Urinary bladder (tissue), 4 donors: ENCODE measurements around the gene QSOX1. TPM values are rescaled to one million over a fixed set of nuclear protein-coding genes. Genes with fewer than 3 reads are reported as not detected.

Experiments
- DNase-seq: peaks from one replicate; pipeline ENCODE4 v3.0.0-alpha.2; 2015; ENCODE audit errors: extremely low spot score
- H3K27ac ChIP-seq: one replicate; pipeline ENCODE4 v1.5.1; 2013; ENCODE audit warnings: low read depth, mild to moderate bottlenecking, moderate library complexity
- H3K36me3 ChIP-seq: one replicate; pipeline ENCODE4 v1.6.1; 2013; ENCODE audit warnings: mild to moderate bottlenecking, moderate library complexity; ENCODE audit not compliant: insufficient read depth
- H3K4me1 ChIP-seq: one replicate; pipeline ENCODE4 v1.6.1; 2013; ENCODE audit warnings: mild to moderate bottlenecking, moderate library complexity; ENCODE audit not compliant: insufficient read depth
- H3K4me3 ChIP-seq: one replicate; pipeline ENCODE4 v1.5.1; 2013; ENCODE audit warnings: low read depth, low read length
- WGBS: extraction: QIAGEN DNeasy Blood & Tissue Kit; methylation state at CpG from one replicate; pipeline ENCODE4 v1.1.7; 2013; 5-methylcytosine and 5-hydroxymethylcytosine counted together
- polyA plus RNA-seq: library from polyadenylated mRNA; stranded (reverse); fragments of 200-250 nt; gene quantifications from one replicate; pipeline ENCODE4 v1.2.3, GENCODE V29; 2013
- total RNA-seq: library from RNA; depleted of rRNA; stranded (reverse); fragments of >200 nt; gene quantifications from one replicate; pipeline ENCODE4 v1.2.3, GENCODE V29; 2014
- donor health status: healthy with polysubstance abuse.
- donor health status: healthy.

The QSOX1 gene
- total and polyA plus RNA-seq, 2 donors, result 137 to 217 TPM

- WGBS, result 14% methylated on average over 7 of the region's 7 CpGs
- Histone ChIP-seq H3K27ac (no peak overlapping the region), H3K36me3 (no peaks in the 10 kb centered on the region), H3K4me3 (no peak overlapping the region), H3K4me1 (no peaks in the 10 kb centered on the region)
- DNase-seq, result no peak
These were observed 83.3 kb downstream of the QSOX1 start for GRCh38 chr1:180237869-180238476.

GRCh38 chr1:180238675-180239074, 84.0 kb downstream of the QSOX1 start:
- H3K4me1 ChIP-seq, result no peaks in the 10 kb centered on the region
- H3K27ac ChIP-seq, result no peak overlapping the region
- no peaks in the 10 kb centered on the region for H3K36me3 ChIP-seq
- WGBS, result 20% methylated on average over 7 of the region's 7 CpGs
- H3K4me3 ChIP-seq, result no peak overlapping the region
- DNase-seq, result no peak

GRCh38 chr1:180239145-180240096, 84.8 kb downstream of the QSOX1 start:
- Histone ChIP-seq H3K27ac (no peak overlapping the region), H3K4me3 (no peak overlapping the region), H3K4me1 (no peaks in the 10 kb centered on the region), H3K36me3 (no peaks in the 10 kb centered on the region)
- 9% methylated on average over 10 of the region's 10 CpGs for WGBS
- no peak for DNase-seq

DNA sequence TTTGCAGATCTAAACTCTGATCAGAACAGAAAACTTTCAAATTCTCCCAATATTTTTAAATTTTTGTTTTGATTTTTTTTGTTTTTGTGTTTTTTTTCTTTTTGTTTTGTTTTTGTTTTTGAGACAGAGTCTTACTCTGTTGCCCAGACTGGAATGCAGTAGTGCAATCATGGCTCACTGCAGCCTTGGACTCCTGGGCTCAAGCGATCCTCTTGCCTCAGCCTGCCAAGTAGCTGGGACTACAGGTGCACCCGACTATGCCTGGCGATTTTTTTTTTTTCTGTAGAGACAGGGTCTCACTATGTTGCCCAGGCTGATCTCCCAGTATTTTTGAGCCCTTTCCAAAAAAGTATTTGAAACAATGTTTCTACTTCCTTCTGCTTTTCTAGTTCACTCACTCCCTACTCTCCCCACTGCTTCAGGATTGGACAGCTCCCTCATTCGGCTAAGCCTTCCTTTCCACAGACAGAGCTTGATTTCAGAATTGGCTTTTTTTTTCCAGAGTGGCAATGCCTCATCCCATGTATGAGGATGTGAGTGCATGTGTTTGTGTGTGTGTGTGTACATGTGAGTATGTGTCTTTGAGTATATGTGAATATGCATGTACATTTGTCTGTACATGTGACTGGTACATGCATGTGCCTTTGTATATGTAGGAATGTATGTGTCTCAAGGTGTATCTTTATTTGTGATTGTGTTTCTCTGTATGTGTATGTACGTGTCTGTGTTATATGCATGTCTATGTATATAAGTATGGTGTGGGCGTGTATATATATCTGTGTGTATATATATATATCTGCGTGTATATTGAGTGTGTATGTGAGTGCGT, 87.3 kb downstream of the QSOX1 start:
- no peak for DNase-seq
- H3K27ac ChIP-seq, result no peak overlapping the region
- 71% methylated on average over 8 of the region's 8 CpGs for WGBS
- H3K36me3 ChIP-seq, result no peaks in the 10 kb centered on the region
- H3K4me3 ChIP-seq, result no peak overlapping the region
- H3K4me1 ChIP-seq, result no peaks in the 10 kb centered on the region

GRCh38 chr1:180243517-180244221, 89.0 kb downstream of the QSOX1 start:
- H3K27ac ChIP-seq, result no peak overlapping the region
- no peak overlapping the region for H3K4me3 ChIP-seq
- 88% methylated on average over 11 of the region's 11 CpGs for WGBS
- no peaks in the 10 kb centered on the region for H3K36me3 ChIP-seq
- H3K4me1 ChIP-seq, result no peaks in the 10 kb centered on the region
- DNase-seq, result no peak

DNA sequence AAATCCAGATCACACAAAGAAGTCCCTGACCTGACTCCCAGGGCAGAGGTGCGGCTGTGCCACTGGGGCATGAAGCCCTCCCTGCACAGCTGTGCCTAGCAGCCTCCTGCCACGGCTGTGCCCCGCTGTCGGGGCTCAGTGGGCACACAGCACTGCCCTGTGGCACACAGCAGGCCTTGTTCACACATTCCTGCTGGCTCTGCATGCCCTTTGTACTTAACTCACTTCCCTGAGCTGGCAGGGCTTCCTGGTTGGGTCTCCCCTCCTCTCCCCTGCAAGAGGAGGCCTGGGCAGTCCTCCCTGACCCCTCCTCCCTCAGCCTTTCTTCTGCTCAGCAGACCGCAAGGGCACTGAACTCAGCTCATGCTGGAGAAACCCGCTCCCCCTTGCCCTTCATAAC, 90.2 kb downstream of the QSOX1 start:
- no peak for DNase-seq
- 81% methylated on average over 6 of the region's 6 CpGs for WGBS
- no peaks in the 10 kb centered on the region for H3K36me3 ChIP-seq
- H3K4me3 ChIP-seq, result no peak overlapping the region
- H3K4me1 ChIP-seq, result no peaks in the 10 kb centered on the region
- no peak overlapping the region for H3K27ac ChIP-seq

DNA sequence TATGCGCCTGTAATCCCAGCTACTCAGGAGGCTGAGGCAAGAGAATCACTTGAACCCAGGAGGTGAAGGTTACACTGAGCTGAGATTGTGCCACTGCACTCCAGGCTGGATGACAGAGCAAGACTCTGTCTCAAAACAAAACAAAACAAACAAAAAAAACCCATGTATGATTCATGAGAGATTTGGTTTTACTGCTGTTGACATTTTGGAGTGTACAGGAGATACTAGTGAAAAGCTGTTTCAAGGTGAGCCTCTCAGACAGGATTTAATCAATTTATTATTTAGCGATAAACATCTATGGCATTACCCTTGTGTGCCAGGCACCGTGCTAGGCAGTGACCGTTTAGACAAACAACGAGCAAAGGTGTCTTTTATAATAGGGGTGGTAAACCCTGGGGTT, 91.9 kb downstream of the QSOX1 start:
- DNase-seq, result no peak
- 86% methylated on average over 5 of the region's 5 CpGs for WGBS
- Histone ChIP-seq H3K27ac (no peak overlapping the region), H3K4me1 (no peaks in the 10 kb centered on the region), H3K4me3 (no peak overlapping the region), H3K36me3 (no peaks in the 10 kb centered on the region)

GRCh38 chr1:180247061-180247460, 92.4 kb downstream of the QSOX1 start:
- no peak for DNase-seq
- Histone ChIP-seq H3K4me3 (no peak overlapping the region), H3K27ac (no peak overlapping the region), H3K36me3 (no peaks in the 10 kb centered on the region), H3K4me1 (no peaks in the 10 kb centered on the region)
- WGBS, result 91% methylated on average over 3 of the region's 3 CpGs

GRCh38 chr1:180247580-180247979, 92.9 kb downstream of the QSOX1 start:
- WGBS, result 93% methylated on average over 4 of the region's 4 CpGs
- no peak for DNase-seq
- H3K4me3 ChIP-seq, result no peak overlapping the region
- H3K27ac ChIP-seq, result no peak overlapping the region
- H3K36me3 ChIP-seq, result no peaks in the 10 kb centered on the region
- H3K4me1 ChIP-seq, result no peaks in the 10 kb centered on the region

- Histone ChIP-seq H3K27ac (no peak overlapping the region), H3K4me1 (no peaks in the 10 kb centered on the region), H3K4me3 (no peak overlapping the region), H3K36me3 (no peaks in the 10 kb centered on the region)
- WGBS, result 95% methylated on average over 7 of the region's 7 CpGs
- no peak for DNase-seq
These were observed 93.5 kb downstream of the QSOX1 start for GRCh38 chr1:180248176-180248575.

DNA sequence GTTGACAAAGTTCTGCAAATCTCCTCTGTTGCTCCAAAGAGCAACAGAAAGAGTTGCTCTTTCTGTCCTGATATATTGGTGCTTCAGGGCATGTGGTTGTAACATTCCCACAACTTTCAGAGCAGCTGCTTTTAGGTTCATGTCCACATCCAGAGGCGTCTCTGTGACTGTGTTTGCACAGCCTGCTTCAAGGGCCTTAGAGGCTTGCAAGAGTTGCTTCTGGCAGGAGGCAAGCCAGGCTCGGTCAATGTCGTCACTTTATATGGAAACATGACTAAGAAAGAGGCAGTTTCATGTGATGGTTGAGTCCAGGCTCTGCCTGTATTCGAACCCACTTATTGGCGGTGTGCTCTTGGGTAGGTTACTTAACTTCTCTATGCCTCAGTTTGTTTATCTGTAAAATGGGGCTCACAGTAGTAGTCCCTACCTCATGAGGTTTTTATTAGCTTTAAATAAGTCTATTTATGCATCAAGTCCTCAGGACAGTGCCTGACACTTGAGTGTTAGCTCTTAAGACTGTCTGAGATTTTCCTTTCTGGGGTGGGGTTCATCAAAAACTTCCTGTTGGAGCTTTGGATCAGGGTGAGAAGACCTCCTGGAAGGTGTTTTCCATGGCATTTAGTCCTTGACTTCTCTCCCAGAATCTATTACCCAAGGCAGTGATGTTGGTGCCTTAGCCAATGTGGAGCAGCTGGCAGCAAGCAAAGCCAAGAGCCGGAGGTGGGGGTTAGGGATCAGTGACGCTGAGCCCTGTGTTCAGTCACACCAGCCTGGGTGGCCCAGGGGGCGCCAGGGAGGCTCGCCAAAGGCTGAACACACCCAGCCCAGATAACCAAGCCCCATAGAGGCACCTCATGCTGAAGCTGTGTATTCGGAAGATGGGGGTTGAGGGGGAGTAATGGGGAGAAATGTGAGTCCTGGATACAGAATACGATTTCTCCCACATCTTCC, 94.3 kb downstream of the QSOX1 start:
- Histone ChIP-seq H3K27ac (no peak overlapping the region), H3K36me3 (no peaks in the 10 kb centered on the region), H3K4me3 (no peak overlapping the region), H3K4me1 (no peaks in the 10 kb centered on the region)
- WGBS, result 65% methylated on average over 11 of the region's 11 CpGs
- no peak for DNase-seq

GRCh38 chr1:180249725-180250498, 95.2 kb downstream of the QSOX1 start:
- H3K4me3 ChIP-seq, result no peak overlapping the region
- DNase-seq, result no peak
- 73% methylated on average over 13 of the region's 13 CpGs for WGBS

More at GRCh38 chr1:180249725-180250498, 95.2 kb downstream of the QSOX1 start:
- no peaks in the 10 kb centered on the region for H3K4me1 ChIP-seq
- no peak overlapping the region for H3K27ac ChIP-seq
- no peaks in the 10 kb centered on the region for H3K36me3 ChIP-seq
